Stimulated activated CD4-positive, alpha-beta T cell treated with anti-CD3 and anti-CD28 coated beads, Interleukin-2, amount 100 ng/mL, for 24 hours (primary cell): ENCODE data around the gene FOXK1.

ENCODE experiments used
- DNase-seq, 2 donors: peaks; one replicate each; pipeline ENCODE4 v3.0.0-alpha.2; 2020

The FOXK1 gene

GRCh38 chr7:4725014-4725849 is 43.1 kb downstream of the FOXK1 start:
- DNase-seq = peak; percentile 36 to 42

GRCh38 chr7:4725850-4726450 is 43.9 kb downstream of the FOXK1 start:
- DNase-seq = no peak

GRCh38 chr7:4726566-4726965 is 44.5 kb downstream of the FOXK1 start:
- no peak for DNase-seq

- DNase-seq = no peak
These were observed 46.0 kb downstream of the FOXK1 start for GRCh38 chr7:4727914-4728705.

GRCh38 chr7:4729266-4729665 is 47.2 kb downstream of the FOXK1 start:
- DNase-seq = no peak

- DNase-seq = no peak
These were observed 48.2 kb downstream of the FOXK1 start for GRCh38 chr7:4730276-4730675.

- no peak for DNase-seq
These were observed 48.9 kb downstream of the FOXK1 start for GRCh38 chr7:4730971-4731370.

GRCh38 chr7:4731803-4732202 is 49.7 kb downstream of the FOXK1 start:
- DNase-seq = no peak

GRCh38 chr7:4733936-4734528 is 51.9 kb downstream of the FOXK1 start:
- DNase-seq = no peak

GRCh38 chr7:4734587-4735345 is 52.7 kb downstream of the FOXK1 start:
- no peak for DNase-seq

GRCh38 chr7:4737300-4737699 is 55.2 kb downstream of the FOXK1 start:
- DNase-seq = no peak

- DNase-seq = peak; percentile 32 to 33
These were observed 56.8 kb downstream of the FOXK1 start for GRCh38 chr7:4738711-4739527.

- DNase-seq = peak; percentile 37
These were observed 57.5 kb downstream of the FOXK1 start for GRCh38 chr7:4739528-4739992.

GRCh38 chr7:4740796-4741195 is 58.7 kb downstream of the FOXK1 start:
- DNase-seq = no peak

- no peak for DNase-seq
These were observed 60.0 kb downstream of the FOXK1 start for GRCh38 chr7:4742051-4742573.

- DNase-seq = no peak
These were observed 60.8 kb downstream of the FOXK1 start for GRCh38 chr7:4742852-4743251.

- peak; percentile 74 to 76 for DNase-seq
These were observed 62.5 kb downstream of the FOXK1 start for GRCh38 chr7:4744391-4745264.

GRCh38 chr7:4745265-4745919 is 63.3 kb downstream of the FOXK1 start:
- no peak for DNase-seq
